ENCODE measurements around the gene RNGTT.

The RNGTT gene

DNA sequence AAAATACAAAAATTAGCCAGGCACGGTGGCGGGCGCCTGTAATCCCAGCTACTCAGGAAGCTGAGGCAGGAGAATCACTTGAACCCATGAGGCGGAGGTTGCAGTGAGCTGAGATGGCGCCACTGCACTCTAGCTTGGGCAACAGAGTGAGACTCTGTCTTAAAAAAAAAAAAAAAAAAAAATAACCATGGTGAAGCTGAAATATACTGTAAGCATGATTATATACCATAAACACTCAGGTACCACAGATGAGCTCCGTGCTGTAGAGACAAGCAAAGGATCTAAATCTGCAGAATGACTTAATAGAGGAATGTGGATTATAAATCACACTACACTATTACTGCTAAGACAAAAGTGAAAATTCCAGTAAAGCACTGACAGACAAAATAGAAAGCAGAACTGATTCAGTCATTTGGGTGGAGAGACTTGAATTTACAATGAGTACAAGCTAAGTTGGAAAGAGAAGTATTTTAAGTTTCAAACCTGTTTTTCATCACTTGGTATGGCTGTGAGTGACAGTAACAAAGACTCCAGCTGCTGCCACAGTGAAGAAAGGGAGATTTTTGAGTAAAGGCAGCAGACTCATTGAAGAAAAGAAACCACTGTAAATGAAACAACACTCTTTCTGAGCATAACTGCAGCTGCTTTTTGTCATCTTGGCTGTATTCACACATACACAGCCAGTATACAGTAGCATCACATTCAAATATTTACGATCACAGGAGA is 322.1 kb downstream of the RNGTT start:
- no peak for DNase-seq

DNA sequence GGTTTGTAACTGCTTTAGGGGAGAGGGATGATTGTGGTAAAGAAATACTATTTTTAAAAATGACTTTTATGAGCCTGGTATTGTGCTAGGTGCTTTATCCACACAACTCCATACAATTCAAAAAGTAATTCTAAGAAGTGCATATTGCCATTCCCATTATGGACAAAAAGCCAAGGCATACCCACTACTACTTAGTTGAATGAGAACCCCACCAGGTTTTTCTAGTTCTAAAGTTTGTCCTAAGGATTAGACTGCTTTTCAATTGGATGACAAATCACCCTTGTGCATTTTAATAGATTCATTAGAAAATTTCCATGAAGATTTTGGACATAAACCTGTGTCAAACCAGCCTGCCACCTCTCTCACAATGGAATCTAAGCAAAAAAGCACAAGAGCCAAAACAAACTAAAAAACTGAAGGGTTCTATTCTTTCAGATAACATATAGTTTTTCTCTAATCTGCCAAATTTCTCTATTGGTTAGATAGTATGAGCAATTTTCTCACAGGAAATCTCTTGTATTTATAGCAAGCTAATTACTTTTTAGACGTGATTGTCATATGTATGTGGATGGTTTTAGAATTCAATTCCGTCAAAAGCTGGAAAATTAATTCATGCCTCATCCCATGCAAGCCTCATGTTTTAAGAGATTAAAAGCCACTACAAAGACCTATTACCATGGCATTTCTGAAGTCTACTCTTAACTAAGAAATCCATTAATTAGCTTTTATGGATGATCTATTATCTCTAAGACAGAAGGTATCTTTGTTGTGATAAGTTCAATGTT is 325.5 kb downstream of the RNGTT start:
- DNase-seq = no peak

DNA sequence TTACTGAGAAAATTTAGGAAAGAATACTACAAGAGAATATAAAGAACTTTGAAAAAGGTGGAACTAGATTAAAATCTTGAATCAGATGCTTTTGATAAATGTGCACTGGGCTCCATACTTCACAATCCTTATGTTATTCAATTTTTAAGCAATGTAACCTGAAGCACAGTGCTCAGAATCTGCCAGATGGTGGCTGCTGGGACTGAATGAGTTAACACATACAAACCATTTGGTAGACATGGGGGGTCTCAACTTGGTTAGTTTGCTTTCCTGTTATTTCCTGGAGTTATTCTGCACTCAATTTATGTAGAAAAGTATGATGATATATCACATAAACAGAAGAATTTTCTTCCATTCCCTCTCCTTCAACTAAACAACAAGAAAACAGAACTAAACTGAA is 326.5 kb downstream of the RNGTT start:
- no peak for DNase-seq

DNA sequence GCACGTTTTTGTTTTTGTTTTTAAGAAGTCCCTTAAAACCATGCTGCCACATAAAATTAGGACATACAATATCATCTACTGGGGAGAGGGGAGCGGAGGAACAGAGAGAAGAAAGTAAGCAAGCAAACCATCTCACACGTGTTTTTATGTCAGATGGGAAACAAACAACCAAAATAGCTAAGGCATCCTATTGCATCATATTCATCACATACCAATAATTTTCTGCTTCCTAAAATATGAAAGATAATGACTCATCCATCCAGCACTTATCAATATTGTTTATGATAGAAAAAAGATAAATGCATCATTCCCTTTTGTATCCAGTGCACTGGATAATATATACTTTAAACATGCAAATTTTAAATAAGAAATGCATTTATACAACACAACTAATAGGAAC is 329.6 kb downstream of the RNGTT start:
- no peak for DNase-seq

DNA sequence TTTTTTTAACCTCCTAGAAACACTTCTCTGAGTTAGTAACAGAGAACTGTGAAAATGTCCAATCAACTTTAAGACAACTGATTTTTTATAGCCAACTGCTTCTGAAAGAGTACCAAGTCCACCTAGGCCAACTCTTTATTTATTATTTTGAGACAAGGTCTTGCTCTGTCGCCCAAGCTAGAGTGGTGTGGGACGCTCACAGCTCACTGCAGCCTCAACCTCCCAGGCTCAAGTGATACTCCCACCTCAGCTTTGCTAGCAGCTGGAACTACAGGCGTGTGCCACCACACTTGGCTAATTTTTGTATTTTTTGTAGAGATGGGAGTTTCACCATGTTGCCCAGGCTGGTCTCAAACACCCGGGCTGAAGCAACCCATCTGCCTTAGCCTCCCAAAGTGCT is 331.6 kb downstream of the RNGTT start:
- DNase-seq = no peak

DNA sequence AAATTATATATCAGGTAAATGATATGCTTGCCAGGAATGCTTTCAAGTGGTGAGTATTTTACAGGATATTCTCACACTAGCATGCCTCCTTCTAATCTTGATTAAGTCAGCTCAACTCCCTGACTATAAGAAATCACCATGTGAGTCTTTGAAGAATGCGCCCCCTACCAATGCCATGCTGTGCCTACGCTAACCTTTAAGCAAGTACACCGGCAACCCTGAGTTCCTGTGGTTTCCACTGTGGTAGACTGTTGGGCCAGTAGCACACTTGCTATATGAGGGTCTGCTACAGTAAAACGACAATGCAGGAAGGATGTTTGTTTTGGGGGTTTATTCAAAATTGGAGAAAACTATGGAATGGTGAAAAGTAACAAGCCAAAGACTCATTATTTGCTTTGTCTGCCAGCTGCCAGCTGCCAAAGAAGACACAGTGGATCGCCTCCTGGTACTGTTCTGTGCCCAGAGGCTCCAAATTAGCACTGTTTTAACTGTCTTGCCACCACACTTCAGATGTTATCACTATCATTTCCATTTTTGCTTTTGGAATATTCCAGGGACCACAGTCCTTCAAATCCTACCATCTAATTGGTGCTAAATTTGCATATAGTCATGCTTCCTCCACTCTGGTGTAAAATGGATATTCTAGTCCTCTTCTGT is 333.5 kb downstream of the RNGTT start:
- DNase-seq = no peak

DNA sequence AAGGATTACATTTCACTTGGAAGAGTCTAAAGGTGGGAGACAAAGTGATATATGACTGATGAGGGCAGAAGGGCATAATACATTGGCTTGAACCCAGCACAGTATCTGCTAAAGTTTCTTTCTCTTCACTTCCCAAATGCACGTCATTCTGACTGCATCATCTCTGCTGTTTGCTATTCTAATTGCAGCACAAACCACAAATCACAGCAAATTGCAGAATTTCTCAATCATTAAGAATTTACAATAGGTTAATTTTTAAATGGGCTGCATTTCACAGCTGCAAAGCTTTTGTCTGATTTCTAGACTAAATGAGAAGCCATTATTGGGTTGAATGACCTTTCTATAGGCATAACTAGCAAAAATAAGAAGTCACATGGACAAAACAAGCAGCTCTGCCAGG is 337.0 kb downstream of the RNGTT start:
- no peak for DNase-seq

DNA sequence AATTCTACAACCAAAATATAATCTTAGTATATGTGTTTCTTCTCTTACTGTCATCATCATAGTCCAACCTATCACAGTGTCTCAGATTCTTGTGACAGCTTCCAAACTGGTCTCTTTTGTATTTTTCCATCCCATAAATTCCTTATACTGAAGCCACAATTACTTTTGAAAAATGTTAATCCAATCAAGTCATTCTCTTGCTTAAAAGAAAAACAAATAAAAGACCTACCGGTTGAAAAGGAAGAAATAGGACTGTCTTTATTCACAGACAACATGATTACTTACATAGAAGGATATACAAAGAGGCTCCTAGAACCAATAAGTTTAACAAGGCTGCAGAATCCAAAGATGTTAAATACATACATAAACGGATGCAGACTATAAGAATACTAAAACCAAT is 339.9 kb downstream of the RNGTT start:
- DNase-seq = no peak

DNA sequence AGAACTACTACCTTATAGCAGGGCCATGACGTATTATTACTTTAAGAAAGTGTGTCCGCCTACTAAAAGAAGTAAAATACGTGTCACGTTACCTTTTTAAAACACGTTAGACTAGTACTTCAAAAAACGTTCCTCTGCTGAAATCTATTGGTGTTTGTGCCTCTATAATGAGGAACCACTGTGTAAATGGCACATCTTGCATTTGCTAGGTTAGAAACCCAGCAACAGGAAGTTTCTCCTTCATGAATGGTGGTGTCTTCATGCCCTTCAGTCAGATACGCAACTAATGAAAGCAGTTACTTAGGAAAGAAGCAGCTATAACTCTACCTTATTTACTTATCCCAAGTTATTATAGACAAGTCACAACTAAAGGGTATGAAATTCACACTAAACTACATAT is 343.5 kb downstream of the RNGTT start:
- no peak for DNase-seq

DNA sequence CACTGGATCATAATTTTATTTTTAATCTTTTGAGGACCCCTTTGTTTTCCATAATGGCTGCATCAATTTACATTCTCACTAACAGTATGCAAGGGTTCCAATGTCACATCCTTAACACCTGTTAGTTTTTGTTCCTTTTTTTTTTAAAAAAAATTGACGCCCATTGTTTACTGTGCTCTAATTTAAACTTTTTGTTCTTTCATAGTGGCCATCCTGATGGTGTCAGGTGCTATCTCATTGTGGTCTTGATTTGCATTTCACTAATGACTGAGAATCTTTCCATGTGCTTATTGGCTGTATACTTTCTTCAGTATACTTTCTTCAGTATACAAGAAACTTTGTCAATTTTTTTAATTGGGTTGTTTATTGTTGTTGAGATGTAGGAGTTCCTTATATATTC is 347.0 kb downstream of the RNGTT start:
- DNase-seq = no peak

DNA sequence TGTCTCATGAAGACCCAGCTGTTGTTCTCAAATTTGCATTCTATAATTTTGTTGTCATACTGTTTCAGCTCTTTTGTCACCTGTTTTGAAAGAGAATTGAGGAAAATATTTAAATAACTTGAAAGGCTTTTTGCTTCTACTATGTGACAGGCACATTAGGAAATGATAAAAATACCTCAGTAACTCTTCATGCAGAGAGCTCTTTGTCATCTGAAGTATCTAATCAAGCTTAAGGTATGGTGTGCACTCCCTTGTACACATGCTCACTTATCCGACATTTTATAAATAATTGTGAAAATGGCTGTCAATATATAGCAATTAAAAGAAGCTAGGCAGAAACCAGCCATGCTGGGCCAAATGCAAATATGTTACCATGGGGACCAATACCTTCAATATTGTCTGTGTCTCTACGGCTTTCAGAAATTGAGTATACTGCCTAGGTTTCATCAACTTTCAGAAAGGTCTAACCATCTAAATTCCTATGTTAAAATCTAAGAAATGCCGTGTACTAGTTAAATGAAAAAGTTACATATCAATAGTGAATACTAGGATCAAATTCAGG is 349.0 kb downstream of the RNGTT start:
- no peak for DNase-seq

DNA sequence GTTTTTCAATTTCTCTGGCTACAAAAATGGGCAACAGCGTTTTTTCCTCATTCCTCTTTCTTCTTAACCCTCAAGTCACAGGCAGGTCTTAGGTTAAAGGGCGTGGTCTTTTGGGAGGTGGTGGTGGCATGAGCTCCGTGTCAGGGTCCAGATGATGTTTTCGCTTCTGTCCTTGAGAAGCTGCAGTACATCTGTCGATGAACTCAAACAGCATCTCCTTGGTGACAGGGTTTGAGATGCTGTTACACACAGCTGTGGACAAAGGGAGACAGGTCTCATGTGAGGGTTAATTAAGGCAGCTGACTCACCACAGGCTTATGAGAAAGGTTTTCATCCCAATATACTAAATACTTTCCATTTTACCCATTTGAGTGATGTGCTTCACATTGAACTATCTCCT is 350.8 kb downstream of the RNGTT start:
- DNase-seq = no peak

DNA sequence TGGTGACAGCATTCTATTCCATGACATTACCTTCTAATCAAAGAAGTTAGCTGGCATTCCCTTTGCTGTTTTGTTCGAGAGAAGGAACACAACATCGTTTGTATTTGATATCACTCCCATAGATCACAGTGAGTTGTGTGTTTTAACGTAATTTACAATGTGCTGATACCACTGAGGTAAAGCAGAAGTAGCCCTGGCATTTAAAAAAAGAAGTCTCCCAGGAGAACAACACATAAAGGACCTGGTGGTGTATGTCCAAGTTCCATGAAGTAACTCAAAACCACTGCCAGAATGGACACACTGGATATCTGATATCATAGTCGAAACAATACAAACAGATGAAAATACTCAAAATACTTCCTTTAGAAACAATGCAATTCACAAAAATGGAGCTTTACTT is 351.7 kb downstream of the RNGTT start:
- no peak for DNase-seq

DNA sequence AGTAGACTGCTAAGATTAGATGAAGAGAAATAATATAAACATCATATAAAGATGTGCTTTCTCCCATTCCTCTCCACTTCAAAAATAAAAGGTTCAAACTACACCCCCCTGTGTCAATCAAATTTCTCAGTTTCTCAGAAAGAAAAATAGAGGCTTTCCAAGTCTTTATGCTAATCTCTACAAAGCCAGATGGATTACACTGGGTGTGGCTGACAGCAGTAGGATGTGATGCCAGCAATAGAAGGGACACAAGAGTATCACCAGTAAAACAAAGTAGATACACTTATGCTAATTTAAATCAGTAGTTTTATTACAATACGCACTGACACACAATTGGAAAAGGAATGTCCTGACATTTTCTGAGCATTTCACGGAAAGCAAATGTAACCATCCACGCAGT is 353.4 kb downstream of the RNGTT start:
- DNase-seq = no peak

DNA sequence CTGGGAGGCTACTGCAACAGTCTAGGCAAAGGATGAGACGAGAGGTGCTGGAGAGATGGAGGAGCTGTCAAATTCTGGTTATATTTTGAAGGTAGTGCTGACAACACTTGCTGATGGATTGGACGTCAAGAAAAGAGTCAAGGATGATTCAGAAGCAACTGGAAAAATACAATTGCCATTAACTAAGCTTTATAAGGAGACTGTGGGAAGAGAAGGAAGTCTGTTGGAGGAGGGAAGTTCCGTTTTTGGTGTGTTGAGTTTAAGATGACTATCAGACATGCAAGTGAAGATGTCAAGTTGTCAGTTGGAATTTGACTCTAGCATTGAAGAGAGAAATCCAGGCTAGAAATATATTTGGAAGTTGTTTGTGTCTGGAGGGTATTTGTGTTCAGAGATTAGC is 358.1 kb downstream of the RNGTT start:
- DNase-seq = no peak

DNA sequence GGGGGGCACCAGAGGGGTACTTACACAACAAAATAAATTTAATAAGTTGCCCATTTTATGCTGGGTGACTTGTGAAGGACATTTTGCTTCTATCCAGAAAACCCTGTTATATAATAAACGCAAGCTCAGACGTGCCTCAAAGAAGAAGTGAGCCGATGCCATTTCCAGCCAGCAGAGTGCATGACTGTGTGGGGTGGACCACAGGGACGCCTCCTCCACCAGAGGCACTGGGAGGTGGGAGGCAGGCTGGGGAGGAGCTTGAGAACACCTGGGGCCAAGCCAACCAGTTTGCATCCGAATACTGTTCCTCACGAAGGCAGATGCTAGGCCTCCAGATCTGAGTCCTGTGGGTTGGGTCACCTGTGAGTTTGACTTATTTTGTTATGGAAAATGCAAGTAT is 363.8 kb downstream of the RNGTT start:
- no peak for DNase-seq

DNA sequence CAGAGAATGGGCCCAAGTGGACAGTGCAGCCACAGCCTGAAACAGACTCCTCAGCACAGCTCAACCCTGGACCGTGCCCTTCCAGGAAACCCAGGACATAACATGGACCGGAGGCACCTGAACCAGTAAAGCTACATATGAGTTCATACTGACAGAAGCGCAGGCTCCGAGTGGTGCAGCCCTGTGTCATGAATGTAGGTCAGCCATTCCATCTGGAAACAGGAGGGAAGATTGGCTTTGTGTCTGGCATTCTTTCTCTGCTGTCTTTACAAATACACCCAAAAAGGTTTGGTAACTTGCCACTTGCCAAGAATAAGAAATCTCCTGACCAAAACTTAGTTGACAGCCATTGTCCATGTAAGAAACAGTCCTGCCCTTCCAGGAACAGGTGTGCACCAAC is 366.6 kb downstream of the RNGTT start:
- no peak for DNase-seq

DNA sequence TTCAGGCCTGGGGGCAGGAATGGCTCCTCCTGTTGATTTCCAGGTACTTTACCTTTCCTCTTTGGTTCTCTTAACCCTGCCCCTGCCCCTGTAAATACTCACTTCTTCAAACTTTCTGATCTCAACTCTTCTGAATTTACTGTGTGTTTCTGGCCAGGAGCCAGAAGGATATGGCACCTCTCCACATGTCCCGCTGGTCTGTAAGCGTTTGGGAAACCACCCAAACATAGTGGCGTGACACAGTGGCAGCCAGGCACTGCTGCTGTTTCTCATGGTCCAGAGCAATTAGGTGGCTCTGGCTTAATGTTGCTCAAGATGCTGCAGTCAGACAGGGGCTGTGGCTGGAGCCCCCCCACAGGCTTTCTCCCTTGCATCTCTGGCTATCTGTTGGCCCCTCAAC is 374.5 kb downstream of the RNGTT start:
- no peak for DNase-seq

DNA sequence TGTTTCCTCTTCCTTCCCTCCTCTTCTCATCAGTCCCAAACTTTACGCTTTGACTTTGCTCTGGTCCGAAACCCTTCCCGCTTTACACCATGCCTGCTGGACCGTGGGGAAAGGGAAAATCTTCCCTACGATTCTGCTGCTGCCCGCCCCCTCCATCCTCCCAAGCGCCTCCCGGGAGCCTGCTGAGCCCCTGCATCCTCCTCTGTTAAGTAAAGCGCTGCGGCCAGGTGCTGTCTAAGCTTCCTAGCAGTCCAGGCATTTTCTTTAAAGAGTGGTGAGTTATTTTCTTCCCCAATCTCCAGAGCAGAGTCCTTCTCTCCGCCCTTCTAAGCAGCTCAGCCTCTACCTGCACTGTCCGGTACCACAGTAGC is 376.3 kb downstream of the RNGTT start:
- no peak for DNase-seq

DNA sequence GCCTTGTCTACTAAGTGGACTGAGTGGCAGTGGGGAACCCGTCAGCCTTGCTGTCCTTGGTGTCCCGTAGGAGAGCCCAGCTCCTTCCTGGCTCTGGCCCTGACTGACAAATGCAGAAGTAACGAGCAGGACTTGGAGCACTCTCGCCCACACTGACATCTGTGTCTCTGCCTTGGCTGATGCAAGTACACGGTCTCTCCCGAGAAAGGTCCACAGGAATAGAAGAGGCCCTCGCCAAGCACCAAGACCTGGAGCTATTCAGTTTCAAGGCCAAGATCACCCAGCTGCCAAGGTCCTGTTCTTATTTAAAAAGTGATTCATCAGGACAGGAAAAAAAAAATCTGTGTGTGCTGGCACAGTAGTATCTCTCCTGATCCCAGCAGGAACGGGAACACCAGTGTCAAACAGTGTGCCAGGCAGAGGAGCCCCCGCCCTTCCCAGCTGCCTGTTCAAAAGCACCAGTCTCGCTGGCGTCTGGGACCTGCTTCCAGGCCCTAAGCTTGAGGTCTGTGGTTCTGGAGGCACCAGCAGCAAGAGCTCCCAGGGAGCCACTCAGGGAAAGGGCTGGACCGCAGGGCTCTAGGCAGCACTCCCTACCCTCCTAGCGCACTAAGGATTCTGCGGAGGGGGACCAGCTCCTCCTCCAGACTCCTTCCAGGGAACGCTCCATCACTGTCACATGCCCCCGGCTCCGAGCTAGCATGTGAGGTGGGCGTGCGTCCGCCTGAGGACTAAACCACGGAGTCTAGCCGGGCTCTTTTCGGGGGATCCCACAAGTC is 376.9 kb downstream of the RNGTT start:
- no peak for DNase-seq

DNA sequence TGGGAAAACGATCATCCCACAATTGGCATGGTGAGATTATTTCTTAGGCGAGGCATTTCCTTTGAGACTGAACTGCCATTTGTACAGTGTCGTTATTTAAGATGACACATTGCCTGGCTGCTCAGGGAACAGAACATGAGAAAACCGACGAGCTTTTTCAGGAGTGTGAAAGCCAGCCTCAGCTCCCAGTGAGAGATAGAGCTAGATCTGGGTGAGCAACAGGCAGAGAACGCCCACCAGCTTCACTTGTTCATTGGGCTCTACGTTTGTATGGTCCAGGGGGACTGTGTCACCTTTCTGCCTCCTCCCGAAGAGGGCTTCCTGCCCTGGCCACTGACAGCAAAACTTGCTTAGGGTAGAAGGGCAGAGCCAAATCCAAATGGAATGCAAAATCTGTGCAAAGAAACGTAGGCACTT is 378.1 kb downstream of the RNGTT start:
- DNase-seq = no peak

DNA sequence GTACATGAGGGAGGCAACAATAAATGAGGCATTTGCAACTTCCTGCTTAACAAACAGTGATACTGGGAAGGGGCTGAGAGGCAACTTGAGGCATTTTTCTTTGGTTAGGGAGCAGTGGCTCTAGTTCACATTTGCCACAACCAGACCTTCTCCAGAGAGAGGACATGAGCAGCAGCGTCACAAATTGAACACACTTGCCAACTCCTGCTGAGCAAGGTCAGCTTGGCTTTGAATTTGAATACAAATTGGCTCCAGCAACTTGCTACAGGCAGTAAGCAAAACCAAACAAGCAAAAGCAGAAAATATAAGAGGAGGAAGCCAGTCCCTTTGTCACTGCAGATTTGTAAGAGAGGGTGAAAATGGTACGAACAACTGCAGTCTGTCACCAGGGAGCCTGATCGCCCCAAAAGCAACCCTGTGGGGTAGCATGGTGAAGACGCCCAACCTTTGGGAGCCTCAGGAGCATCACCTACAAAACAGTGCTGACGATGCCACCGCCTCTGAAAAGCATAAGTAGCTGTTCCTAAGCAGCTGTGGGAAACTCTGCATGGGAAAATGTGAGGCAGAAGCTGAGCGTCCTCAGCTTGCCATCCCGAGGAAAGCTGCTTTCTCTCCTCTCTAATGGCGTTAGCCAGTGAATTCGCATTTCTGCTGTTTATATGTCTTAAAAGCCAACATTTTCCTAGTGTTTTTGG is 378.7 kb downstream of the RNGTT start:
- DNase-seq = no peak

DNA sequence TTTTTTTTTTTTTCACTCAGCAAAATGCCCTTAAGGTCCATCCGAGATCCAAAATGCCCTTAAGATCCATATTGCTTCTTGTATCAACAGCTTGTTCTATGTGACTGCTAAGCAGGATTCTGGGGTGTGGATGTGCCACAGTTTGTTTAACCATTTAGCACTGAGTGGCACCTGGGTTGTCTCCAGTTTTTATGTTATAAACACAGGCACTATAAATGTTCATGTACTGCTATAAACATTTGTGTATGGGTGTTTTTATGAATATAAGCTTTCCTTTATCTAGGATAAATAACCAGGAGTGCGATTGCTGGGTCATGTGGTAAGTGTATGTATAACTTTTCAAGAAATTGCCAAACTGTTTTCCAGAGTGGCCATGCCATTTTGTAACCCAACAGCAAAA is 386.0 kb downstream of the RNGTT start:
- DNase-seq = no peak

Data from DMS153 (cell line).